HL-60/S4 treated with phorbol 12-myristate 13-acetate at 8.2 ng/mL for 4 days and 3 days (cell line): ENCODE results near the gene CLEC2D.

Experiments used
- in situ Hi-C: fragments of 300-500 bp; cut with MboI; formaldehyde crosslinking; loops from 2 replicates; pipeline ENCODE4 v1.15.0; 2022; ENCODE audit warnings: low sequenced_read_pairs

The CLEC2D gene

GRCh38 chr12:9697619-9698018 is 28.1 kb downstream of the CLEC2D start:
- in situ Hi-C loops: no loop called here

GRCh38 chr12:9698681-9699080 is 29.2 kb downstream of the CLEC2D start:
- in situ Hi-C loops: no loop called here

- in situ Hi-C loops: no loop called here
These were observed 29.9 kb downstream of the CLEC2D start for GRCh38 chr12:9699269-9699897.

GRCh38 chr12:9699898-9700605 is 30.5 kb downstream of the CLEC2D start:
- in situ Hi-C loops: loop anchor here (25.0 kb wide), 1 partner anchor 363 kb away; no protein-coding TSS in a partner anchor

- in situ Hi-C loops: loop anchor here (25.0 kb wide), 1 partner anchor 363 kb away; no protein-coding TSS in a partner anchor
These were observed 31.1 kb downstream of the CLEC2D start for GRCh38 chr12:9700606-9700956.

- in situ Hi-C loops: loop anchor here (25.0 kb wide), 1 partner anchor 364 kb away; no protein-coding TSS in a partner anchor
These were observed 32.1 kb downstream of the CLEC2D start for GRCh38 chr12:9701380-9702154.

- in situ Hi-C loops: loop anchor here (25.0 kb wide), 1 partner anchor 365 kb away; no protein-coding TSS in a partner anchor
These were observed 32.7 kb downstream of the CLEC2D start for GRCh38 chr12:9702255-9702654.

- in situ Hi-C loops: loop anchor here (25.0 kb wide), 1 partner anchor 367 kb away; no protein-coding TSS in a partner anchor
These were observed 35.0 kb downstream of the CLEC2D start for GRCh38 chr12:9704561-9704960.

- in situ Hi-C loops: loop anchor here (25.0 kb wide), 1 partner anchor 369 kb away; no protein-coding TSS in a partner anchor
These were observed 36.7 kb downstream of the CLEC2D start for GRCh38 chr12:9706086-9706685.

- in situ Hi-C loops: loop anchor here (25.0 kb wide), 1 partner anchor 370 kb away; no protein-coding TSS in a partner anchor
These were observed 37.8 kb downstream of the CLEC2D start for GRCh38 chr12:9707356-9707755.

- in situ Hi-C loops: loop anchor here (25.0 kb wide), 1 partner anchor 371 kb away; no protein-coding TSS in a partner anchor
These were observed 38.6 kb downstream of the CLEC2D start for GRCh38 chr12:9707864-9708808.

- in situ Hi-C loops: loop anchor here (25.0 kb wide), 1 partner anchor 372 kb away; no protein-coding TSS in a partner anchor
These were observed 39.3 kb downstream of the CLEC2D start for GRCh38 chr12:9708853-9709252.

GRCh38 chr12:9710584-9711375 is 41.3 kb downstream of the CLEC2D start:
- in situ Hi-C loops: loop anchor here (25.0 kb wide), 1 partner anchor 373 kb away; no protein-coding TSS in a partner anchor

GRCh38 chr12:9711664-9712063 is 42.2 kb downstream of the CLEC2D start:
- in situ Hi-C loops: loop anchor here (25.0 kb wide), 1 partner anchor 374 kb away; no protein-coding TSS in a partner anchor

- in situ Hi-C loops: loop anchor here (25.0 kb wide), 1 partner anchor 376 kb away; no protein-coding TSS in a partner anchor
These were observed 43.6 kb downstream of the CLEC2D start for GRCh38 chr12:9713032-9713558.

- in situ Hi-C loops: loop anchor here (25.0 kb wide), 1 partner anchor 380 kb away; no protein-coding TSS in a partner anchor
These were observed 47.8 kb downstream of the CLEC2D start for GRCh38 chr12:9717070-9717925.

GRCh38 chr12:9718968-9719367 is 49.5 kb downstream of the CLEC2D start:
- in situ Hi-C loops: loop anchor here (25.0 kb wide), 1 partner anchor 382 kb away; no protein-coding TSS in a partner anchor
